Liver (tissue), 3 donors: ENCODE results near the gene S100G.

ENCODE experiments used
- SP1 ChIP-seq: IDR thresholded peaks from 2 replicates; pipeline ENCODE4 v1.6.1; 2018; ENCODE audit warnings: antibody characterized with exemption, mild to moderate bottlenecking
- YY1 ChIP-seq: IDR thresholded peaks from 2 replicates; pipeline ENCODE4 v1.6.1; 2016; ENCODE audit warnings: antibody characterized with exemption, mild to moderate bottlenecking
- TF ChIP-seq, protein P1 (sequence below): IDR thresholded peaks from 2 replicates; pipeline ENCODE4 v1.6.1; 2016; ENCODE audit warnings: antibody characterized with exemption
- TF ChIP-seq, protein P2 (sequence below): fragments of 150-350 bp; IDR thresholded peaks from 2 replicates; pipeline ENCODE4 v1.5.1; 2017; ENCODE audit warnings: improper control_type of control experiment, low read depth, low read length; ENCODE audit not compliant: missing input control
- donor health status: healthy.
- donor health status: healthy.

DNA sequence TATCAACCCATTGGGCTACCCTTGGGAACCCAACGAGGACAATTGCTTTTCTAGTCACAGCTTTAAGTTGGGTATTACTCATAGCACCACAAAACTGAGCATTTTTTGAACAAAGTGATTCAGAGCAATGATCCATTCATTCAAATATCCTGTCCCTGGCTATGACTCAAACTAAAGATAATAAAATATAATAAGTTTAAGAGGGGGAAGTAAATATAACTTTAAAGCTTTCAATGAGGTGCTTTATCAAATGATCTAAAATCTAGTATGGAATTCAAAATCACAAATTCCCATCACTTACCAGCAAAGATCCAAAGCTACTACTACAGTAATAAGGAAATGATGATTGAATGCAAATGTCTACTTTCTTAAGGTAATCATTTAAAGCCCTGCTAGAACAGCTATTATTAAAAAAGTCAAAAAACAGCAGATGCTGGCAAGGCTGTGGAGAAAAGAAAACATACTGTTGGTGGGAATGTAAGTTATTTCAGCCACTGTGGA is 39.8 kb upstream of the S100G start:
- TF ChIP-seq, protein P1, sequence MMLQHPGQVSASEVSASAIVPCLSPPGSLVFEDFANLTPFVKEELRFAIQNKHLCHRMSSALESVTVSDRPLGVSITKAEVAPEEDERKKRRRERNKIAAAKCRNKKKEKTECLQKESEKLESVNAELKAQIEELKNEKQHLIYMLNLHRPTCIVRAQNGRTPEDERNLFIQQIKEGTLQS: no peak
- no peak for TF ChIP-seq YY1
- TF ChIP-seq, protein P2, sequence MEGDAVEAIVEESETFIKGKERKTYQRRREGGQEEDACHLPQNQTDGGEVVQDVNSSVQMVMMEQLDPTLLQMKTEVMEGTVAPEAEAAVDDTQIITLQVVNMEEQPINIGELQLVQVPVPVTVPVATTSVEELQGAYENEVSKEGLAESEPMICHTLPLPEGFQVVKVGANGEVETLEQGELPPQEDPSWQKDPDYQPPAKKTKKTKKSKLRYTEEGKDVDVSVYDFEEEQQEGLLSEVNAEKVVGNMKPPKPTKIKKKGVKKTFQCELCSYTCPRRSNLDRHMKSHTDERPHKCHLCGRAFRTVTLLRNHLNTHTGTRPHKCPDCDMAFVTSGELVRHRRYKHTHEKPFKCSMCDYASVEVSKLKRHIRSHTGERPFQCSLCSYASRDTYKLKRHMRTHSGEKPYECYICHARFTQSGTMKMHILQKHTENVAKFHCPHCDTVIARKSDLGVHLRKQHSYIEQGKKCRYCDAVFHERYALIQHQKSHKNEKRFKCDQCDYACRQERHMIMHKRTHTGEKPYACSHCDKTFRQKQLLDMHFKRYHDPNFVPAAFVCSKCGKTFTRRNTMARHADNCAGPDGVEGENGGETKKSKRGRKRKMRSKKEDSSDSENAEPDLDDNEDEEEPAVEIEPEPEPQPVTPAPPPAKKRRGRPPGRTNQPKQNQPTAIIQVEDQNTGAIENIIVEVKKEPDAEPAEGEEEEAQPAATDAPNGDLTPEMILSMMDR: no peak
- TF ChIP-seq SP1: no peak
